HG03139 (cell line): ENCODE measurements around the gene ATL1.
A peak's percentile ranks its signal among the peaks of the same experiment; 100 is the strongest.
"Not testable (repeated sequence)": the region's sequence is repeated elsewhere in the genome, so short reads cannot be mapped to it uniquely, and the experiment has no call there.

Experiments
- ATAC-seq: cut with Tn5 transposase; IDR thresholded peaks from one replicate; pipeline ENCODE4 v1.9.1; 2021; ENCODE audit not compliant: unreplicated experiment

Gene ATL1

DNA sequence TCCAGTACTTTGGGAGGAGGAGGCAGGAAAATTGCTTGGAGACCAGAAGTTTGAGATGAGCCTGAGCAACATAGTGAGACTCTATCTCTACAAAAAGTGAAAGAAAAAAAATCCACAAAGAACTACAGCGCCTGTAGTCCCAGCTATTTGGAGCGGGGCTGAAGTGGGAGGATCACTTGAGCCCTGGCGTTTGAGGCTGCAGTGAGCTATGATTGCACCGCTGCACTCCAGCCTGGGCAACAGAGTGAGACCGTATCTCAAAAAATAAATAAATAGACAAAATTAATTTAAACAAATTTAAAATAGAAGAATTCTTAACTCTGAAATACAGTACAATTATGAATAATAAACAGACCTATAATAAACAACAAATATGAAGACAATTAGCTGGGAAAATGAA, 40.9 kb downstream of the ATL1 start:
- ATAC-seq, result no peak

DNA sequence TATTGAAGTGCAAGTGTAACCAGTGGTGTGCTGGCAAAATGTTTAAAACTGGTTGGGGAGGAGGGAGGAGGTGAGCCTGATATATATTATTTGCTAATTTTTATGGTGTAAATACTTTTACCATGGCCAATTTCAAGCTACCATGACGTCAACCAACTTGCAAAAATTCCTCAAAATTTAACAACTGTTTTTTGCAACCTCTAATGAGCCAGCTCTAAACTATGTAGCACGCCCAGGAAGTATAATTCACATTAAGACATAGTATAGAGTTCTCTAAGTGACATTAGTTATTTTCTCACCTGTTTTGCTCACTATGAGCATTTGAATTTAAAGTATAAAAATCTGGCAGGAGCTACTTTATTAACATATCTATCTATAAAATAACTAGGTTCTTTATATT, 41.4 kb downstream of the ATL1 start:
- ATAC-seq, result no peak

DNA sequence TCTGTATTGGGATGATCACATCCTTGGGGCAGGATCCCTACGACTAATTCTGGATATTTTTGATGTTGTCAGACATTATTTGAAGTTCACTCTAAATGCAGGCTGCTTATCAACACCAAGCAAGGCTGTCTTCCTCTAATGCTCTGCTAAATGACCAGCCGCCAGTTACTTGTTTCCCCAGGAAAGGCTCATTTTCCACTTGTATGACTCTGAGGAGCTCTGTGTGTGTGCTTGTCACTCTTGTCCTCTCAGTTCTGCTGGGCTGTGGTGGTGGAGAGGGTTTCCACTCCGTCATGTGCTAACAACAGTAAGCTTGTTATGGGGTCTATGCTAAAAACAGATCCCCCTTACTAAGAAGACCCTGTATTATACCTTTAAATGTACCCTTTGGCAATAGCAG, 42.1 kb downstream of the ATL1 start:
- ATAC-seq, result no peak

DNA sequence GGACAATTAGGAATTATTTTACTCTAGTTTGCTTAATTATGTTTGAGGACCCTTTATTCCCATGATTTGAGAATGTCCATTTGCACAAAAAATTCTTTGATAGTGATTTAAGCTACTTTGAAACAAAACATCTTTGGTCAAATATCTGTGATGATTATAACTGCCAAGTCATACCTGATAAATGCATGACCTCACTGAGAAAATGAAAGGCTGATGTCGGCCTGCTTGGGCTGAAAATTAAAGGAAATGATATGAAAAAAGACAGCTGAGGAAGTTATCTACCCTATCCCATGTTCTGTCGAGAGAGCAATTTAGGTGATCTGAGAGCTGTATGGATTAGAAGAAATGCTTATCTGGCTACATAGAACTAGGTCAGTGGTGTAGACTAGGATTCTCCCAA, 43.6 kb downstream of the ATL1 start:
- ATAC-seq, result no peak

DNA sequence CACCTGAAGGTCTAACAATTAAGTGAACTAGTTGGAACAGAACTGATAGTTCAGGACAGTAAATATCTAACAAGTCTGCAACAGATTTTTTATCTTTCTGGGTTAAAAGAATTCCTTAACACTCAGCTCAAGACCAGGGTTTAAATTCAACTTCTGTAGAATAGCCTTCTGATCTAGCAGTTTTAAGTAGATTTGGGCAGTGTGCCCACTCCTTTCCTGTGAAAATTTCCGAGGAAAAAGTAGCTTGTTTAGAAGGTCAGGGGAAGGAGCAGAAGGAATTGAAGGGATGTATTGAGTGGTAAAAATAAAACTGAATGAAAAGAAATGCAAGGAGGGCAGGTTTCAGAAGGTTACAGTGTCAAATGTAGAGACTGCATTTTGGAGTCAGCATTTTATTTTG, 45.8 kb downstream of the ATL1 start:
- ATAC-seq, result no peak

DNA sequence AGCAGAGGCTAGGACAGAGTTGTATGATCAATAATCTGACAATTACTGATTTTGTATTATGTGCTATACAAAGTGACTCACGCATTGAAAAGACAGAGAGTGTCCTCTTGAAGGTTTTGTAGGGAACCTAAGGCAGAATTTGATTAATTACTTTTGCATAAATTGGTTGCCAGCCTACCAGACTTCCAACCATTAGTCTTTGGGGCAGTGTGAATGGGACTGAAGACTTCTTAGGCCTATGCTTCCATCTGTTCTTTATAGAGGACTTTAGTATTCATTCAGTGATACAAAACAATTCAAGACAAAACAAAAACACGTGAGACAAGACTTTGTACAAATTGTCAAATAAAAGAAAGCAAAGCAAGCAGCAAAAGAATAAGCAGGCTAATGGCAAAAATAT, 46.5 kb downstream of the ATL1 start:
- no peak for ATAC-seq

DNA sequence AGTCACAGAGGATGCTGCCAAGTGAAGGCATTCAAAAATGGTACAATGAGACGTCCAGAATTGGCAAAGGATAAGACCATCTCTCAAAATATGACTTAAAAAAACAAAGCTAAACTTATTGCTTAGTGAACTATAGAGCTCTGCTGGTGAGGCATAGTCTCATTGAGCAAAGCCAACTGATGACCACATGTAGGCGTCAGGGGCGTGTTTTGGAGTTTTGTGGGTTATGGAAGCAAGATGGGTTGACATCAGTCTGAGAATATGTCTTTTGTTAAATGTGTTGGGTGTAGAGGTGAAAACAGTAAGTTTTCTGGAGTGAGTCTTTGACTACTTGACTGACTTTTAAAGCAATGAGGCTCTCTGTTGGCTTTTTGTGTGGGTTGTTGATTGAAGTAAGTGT, 47.2 kb downstream of the ATL1 start:
- no peak for ATAC-seq

DNA sequence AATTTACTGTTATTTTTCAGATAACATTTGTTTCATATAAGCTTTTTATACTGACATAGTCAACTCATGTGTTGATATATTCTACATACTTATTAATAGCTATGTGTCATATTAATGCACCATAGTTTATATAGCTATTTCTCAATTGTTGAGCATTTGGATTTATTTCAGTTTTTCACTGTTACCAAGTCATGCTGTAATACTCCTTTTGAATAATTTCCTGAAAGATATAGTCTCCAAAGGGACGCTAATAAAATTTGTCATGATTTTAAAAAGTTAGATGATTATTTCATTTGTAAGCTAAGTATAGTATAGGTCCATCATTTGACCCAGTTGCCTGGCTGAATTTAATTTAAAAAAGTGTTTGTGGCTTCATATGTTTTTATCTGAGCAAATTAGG, 47.8 kb downstream of the ATL1 start:
- no peak for ATAC-seq

DNA sequence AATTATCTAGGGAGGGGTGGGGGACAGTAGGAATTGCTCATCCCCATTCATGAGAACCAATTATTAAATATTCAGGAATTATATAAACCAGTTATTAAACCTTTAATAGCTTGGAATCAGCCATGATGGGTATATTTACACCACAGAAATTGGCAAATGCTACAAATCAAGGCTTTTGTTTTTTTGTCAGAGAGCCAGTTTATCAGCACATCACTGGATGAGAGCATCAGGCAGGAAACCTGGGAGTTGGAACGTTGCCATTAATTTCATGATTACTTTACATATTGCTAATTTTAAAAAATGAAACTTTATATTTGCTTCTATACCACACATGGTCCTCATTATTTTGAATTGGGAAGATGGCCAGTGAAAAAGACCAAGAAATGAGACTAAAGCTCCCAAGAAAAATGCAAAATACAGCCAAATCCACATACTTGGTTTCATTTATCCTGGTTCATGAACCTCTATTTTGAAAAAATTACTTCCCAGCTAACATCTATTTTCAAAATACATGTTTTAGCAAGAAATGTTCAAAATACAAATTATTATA, 48.4 kb downstream of the ATL1 start:
- no peak for ATAC-seq

DNA sequence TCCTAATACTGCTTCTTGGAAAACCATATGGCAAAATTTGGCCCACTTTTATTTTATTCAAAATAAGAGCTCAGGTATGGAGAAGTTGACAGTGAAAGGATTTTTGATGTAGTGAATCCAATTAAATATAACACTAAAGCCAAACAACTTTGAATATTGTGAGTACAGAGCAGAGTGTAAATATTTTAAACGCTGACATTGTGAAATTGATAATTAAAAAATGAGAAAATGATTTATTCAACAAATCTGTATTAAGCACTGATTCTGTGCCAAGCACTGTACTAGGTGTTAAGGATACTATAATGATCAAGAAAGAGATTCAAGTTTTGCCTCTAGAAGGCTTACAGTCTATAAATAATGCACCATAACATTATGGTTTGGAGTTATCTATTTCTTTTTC, 50.5 kb downstream of the ATL1 start:
- ATAC-seq, result no peak

DNA sequence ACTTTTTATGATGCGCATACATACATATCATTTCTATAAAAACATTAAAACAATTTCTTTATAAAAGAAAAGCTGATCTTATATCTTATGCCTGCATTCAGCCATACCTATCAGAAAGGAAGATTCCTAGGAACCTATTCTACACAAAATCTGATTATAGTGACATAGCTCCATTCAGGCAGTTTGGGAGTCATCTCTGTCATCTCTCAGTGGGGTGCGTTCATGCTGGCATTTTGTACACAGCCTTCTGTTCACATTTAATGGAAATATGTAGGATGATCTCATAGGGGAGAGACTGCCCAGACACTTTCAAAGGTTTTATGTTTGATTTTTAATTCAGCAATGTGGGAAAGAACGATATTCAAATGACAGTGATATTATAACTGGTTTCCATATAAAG, 52.9 kb downstream of the ATL1 start:
- ATAC-seq, result no peak

DNA sequence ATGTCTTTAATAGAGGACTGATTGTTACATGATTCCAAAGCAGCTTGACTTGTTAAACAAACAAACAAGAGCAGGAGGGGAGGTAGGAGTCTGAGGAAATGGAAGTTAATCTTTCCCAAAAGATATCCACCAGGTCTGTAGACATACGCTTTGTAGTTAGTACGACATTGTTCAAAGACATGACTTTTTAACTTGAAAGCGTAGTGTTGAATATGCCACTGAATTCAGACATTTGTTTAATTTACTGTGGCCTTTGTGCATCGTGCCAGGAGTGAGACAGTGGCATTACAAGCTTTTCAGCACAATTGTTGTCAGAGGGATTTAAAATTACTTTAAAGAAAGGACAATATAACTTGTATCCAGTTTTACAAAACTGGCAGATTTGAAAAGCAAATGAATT, 55.1 kb downstream of the ATL1 start:
- ATAC-seq, result no peak

DNA sequence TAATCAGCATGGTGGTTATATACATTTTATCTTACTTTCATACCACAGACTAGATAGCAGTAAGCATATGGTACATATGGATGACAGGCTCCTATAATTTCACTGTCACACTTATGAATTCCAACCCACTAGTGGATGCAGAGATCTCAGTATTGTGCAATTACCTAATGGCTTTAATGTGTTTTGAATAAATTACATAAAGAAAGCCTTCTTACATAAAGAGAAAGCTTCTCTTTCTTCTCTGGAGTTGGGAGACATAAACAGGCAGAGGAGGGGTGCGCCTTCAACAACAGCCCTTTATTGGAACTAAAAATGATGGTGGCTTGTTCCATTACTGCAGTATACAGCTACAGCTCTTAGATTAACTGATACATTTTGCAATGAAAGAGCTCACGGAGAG, 55.6 kb downstream of the ATL1 start:
- ATAC-seq, result no peak

DNA sequence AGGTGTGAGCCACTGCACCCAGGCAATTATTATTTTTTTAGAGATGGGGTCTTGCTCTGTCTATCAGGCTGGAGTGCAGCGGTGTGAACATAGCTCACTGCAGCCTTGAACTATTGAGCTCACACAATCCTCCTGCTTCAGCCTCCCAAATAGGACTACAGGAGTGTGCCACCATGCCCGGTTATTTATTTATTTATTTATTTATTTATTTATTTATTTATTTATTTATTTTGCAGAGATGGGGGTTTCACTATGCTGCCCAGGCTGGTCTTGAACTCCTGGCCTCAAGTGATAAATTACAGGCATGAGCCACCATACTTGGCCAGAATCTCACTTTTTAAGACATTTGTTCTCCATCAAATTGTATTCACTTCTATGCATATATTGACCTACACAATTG, 56.3 kb downstream of the ATL1 start:
- no peak for ATAC-seq

DNA sequence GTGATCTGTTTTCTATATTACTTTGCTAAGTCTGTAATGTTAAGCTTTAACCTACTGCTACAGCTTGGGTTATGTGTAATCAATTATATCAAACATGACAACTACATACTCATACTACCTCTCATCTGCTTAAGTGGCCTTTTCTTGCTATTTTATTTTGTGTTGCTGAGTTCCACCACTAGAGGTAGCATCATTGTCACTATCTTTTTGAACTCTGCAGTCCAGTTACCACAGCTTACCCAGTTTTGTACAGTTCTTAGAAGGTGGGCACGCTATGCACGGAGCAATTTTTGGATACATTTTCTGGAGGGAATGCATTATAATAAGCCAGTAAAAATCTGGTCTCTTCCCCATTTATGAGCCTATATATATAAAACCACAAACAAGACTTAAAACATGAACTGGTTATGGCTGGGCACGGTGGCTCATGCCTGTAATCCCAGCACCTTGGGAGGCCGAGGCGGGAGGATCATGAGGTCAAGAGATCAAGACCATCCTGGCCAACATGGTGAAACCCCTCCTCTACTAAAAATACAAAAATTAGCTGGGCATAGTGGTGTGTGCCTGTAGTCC, 59.7 kb downstream of the ATL1 start:
- ATAC-seq, result no peak

DNA sequence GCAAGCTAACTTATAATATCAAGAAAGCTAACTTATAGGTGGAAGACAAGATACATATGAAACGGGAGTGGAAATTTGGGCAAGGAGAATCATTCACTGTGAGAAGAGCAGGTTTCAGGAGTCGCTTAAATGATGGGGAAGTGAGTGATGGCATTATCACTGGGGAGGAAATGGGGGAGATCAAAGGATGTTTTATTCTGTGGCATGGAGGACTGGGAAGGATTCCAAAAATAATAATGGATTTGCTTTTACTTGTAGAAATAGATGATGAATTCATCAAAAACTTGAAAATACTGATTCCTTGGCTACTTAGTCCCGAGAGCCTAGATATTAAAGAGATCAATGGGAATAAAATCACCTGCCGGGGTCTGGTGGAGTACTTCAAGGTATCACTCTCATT, 60.4 kb downstream of the ATL1 start:
- ATAC-seq, result no peak

DNA sequence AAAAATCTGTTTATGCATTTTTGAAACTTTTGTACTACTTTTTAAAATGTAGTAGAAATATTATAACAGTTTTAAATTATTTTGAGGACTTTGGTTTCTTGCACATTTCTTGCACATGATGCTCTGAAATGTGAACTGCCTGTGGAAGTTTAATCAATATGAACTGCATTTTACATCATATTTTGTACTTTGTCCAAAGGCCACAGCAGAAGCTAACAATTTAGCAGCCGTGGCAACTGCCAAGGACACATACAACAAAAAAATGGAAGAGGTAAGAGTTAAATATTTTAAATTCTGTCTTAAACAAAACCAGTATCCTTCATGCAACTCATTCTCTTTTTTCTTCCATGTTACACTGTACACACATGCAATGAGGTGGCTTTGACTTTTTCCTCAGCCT, 63.0 kb downstream of the ATL1 start:
- ATAC-seq, result no peak

DNA sequence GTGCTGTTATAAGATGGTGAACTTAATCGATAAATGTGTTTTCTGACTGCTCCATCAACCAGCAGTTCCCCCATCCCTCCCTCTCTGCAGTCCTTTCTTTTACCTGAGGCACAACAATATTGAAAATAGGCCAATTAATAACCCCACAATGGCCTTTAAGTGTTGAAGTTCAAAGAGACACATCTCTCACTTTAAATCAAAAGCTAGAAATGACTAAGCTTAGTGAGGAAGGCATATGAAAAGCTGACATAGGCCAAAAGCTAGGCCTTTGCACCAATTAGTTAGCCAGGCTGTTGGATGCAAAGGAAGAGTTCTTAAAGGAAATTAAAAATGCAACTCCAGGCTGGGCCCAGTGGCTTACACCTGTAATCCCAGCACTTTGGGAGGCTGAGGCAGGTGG, 64.5 kb downstream of the ATL1 start:
- ATAC-seq, result no peak

DNA sequence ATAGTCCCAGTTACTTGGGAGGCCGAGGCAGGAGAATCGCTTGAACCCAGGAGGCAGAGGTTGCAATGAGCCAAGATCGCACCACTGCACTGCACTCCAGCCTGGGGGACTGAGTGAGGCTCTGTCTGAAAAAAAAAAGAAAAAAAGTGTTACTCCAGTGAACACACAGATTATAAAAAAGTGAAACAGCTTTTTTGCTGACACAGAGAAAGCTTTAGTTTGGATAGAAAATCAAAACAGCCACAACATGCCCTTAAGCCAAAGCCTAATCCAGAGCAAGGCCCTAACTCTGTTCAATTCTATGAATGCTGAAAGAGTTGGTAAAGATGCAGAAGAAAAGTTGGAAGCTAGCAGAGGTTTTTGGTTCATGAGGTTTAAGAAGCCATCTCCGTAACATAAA, 65.0 kb downstream of the ATL1 start:
- not testable (repeated sequence) for ATAC-seq

DNA sequence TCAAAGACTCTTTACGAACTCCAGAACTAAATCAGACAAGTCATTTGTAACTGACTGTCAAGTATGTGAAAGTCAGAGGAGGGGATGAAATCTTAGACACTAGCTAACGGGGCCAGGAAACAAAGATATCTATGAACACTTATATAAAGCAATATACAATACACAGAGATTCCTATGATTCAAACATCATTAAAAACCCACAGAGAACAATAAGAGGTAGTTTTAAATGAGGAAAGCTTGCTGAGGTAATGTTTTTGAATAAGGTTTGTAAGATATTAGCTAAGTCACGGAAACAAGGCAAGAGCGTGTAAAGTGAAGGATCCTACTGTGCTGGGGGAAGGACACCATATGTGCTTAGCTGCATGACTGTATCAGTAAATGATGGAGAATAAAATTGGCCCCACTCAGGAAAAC, 71.5 kb downstream of the ATL1 start:
- ATAC-seq, result no peak

DNA sequence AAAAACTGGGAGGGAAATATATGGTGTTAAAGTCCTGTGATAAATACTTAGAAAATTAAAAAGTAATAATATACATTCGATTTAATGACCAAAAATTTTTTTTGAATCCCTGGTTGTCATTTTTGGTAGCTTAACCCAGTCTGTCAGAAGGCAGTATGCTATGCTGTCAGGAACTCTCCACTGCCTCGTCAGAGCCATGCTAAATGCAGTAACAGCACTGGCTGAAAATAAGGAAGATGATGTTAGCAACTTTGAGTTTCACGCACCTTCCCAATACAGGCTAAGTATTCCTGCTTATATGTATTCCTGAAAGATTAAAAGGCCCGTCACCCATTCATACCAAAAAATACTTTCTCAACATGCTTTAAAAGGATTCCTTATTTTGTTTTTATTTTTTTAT, 74.0 kb downstream of the ATL1 start:
- no peak for ATAC-seq

DNA sequence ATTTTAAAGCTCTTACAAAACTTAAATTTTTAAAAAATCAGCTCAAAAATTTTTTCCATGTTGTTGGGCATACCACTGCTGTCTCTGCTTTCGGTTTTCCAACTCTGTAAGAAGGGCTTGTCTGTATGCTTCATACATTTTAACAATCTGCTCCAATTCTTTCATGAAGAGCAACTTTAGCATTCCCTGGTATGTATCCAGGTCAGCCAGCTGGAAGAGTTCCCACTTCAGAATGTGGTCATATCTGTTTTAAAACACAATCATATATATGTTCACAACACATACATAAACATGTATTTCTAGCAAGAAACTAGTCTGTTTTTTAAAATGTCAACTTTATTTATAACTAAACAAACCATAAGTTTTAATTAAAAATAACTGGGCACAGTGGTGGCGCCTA, 75.2 kb downstream of the ATL1 start:
- ATAC-seq, result no peak

DNA sequence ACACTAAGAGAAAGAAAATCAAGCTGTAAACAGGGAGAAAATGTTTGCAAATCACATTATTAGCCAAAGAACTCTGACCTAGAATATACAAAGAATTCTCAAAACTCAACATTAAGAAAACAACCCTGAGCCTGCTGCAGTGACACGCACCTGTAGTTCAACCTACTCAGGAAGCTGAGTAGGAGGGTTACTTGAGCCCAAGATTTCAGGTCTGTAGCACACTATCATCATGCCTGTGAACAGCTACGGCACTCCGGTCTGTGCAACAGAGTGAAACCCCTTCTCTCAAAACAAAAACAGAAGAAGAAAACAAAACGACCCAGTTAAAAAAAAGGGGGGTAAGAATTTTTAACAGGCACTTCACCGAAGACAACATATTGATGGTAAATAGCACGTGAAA, 87.3 kb downstream of the ATL1 start:
- ATAC-seq, result peak; percentile 85

DNA sequence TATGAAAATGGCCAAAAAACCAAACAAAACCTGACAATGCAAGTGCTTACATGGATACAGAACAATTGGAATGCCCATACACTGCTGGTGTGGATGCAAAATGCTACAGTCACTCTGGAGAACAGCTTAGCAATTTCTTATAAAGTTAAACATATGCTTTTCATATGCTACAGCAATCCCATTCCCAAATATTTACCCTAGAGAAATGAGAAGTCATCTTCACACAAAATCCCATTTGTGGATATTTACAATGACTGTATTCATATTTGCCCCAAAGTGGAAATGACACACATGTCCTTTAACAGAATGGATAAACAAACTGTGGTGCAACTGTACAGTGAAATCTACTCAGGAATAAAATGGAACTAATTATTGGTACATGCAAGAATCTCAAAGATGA, 87.8 kb downstream of the ATL1 start:
- no peak for ATAC-seq
